Activated CD4-positive, alpha-beta T cell treated with anti-CD3 and anti-CD28 coated beads, Interleukin-2, Interleukin-4, amounts not matched to agents 100 ng/mL and 50 ng/mL, durations not matched to agents 16 hours and 8 hours (primary cell): ENCODE results near the gene ACOT8.
A peak's percentile ranks its signal among the peaks of the same experiment; 100 is the strongest.
"Not testable (repeated sequence)": the region's sequence is repeated elsewhere in the genome, so short reads cannot be mapped to it uniquely, and the experiment has no call there.

Experiments
- DNase-seq: peaks from one replicate; pipeline ENCODE4 v3.0.0-alpha.2; 2020; ENCODE audit warnings: low spot score

The ACOT8 gene

GRCh38 chr20:45852326-45852725 lies 4.9 kb downstream of the ACOT8 start:
- DNase-seq = no peak

- no peak for DNase-seq
Observed at GRCh38 chr20:45851501-45851900, 5.7 kb downstream of the ACOT8 start.

- DNase-seq = no peak
Observed at GRCh38 chr20:45850926-45851325, 6.3 kb downstream of the ACOT8 start.

GRCh38 chr20:45850238-45850637 lies 7.0 kb downstream of the ACOT8 start:
- no peak for DNase-seq

- no peak for DNase-seq
Observed at GRCh38 chr20:45848969-45849582, 8.1 kb downstream of the ACOT8 start.

GRCh38 chr20:45848421-45848820 lies 8.8 kb downstream of the ACOT8 start:
- DNase-seq = no peak

GRCh38 chr20:45845452-45845851 lies 11.7 kb downstream of the ACOT8 start:
- DNase-seq = no peak

GRCh38 chr20:45843506-45843905 lies 13.7 kb downstream of the ACOT8 start:
- no peak for DNase-seq

GRCh38 chr20:45842169-45842812 lies 14.9 kb downstream of the ACOT8 start:
- no peak for DNase-seq

- DNase-seq = no peak
Observed at GRCh38 chr20:45841407-45842129, 15.6 kb downstream of the ACOT8 start.

GRCh38 chr20:45840700-45841198 lies 16.4 kb downstream of the ACOT8 start:
- no peak for DNase-seq

- DNase-seq = no peak
Observed at GRCh38 chr20:45836841-45837240, 20.4 kb downstream of the ACOT8 start.

- DNase-seq = no peak
Observed at GRCh38 chr20:45835825-45836224, 21.4 kb downstream of the ACOT8 start.

GRCh38 chr20:45835329-45835765 lies 21.8 kb downstream of the ACOT8 start:
- DNase-seq = no peak

GRCh38 chr20:45834797-45835161 lies 22.4 kb downstream of the ACOT8 start:
- DNase-seq = no peak

GRCh38 chr20:45833883-45834796 lies 23.1 kb downstream of the ACOT8 start:
- peak; percentile 17 for DNase-seq

- peak; percentile 41 for DNase-seq
Observed at GRCh38 chr20:45833030-45833882, 23.9 kb downstream of the ACOT8 start, which contains the start of gene SNX21. Gene SNX21, plus strand, starts transcription at chr20:45833799. Its CDS starts 121 bp downstream, at chr20:45833920.

- DNase-seq = no peak
Observed at GRCh38 chr20:45832619-45833018, 24.6 kb downstream of the ACOT8 start.

GRCh38 chr20:45829673-45830106 lies 27.5 kb downstream of the ACOT8 start:
- DNase-seq = not testable (repeated sequence)

- DNase-seq = no peak
Observed at GRCh38 chr20:45828589-45828988, 28.6 kb downstream of the ACOT8 start.

- no peak for DNase-seq
Observed at GRCh38 chr20:45827712-45828111, 29.5 kb downstream of the ACOT8 start.
